RWPE2 (cell line): ENCODE measurements around the gene TRIM22.

Experiments
- ATAC-seq: fragments of 200-7000 bp; cut with Tn5 transposase; 3 replicates; pipeline ENCODE4 v1.9.1; 2021; ENCODE audit warnings: low read depth
- DNase-seq: peaks from one replicate; pipeline ENCODE4 v3.0.0-alpha.2; 2020; ENCODE audit warnings: low spot score
- H3K27ac ChIP-seq: fragments of 450-650 bp; 2 replicates; pipeline ENCODE4 v1.5.1; 2017; ENCODE audit warnings: mild to moderate bottlenecking; ENCODE audit not compliant: poor library complexity, severe bottlenecking
- H3K27me3 ChIP-seq: fragments of 250-450 bp; sonication (Bioruptor Pico); 2 replicates; pipeline ENCODE4 v1.5.1; 2021; ENCODE audit warnings: mild to moderate bottlenecking, moderate library complexity; ENCODE audit not compliant: insufficient read depth, poor library complexity, severe bottlenecking
- H3K36me3 ChIP-seq: fragments of 250-450 bp; sonication (Bioruptor Pico); 2 replicates; pipeline ENCODE4 v1.5.1; 2020; ENCODE audit warnings: low read depth, mild to moderate bottlenecking, moderate library complexity
- H3K4me1 ChIP-seq: fragments of 250-450 bp; sonication (Bioruptor Pico); 2 replicates; pipeline ENCODE4 v1.5.1; 2021; ENCODE audit warnings: mild to moderate bottlenecking, moderate library complexity; ENCODE audit not compliant: insufficient read depth, poor library complexity, severe bottlenecking
- H3K4me3 ChIP-seq: fragments of 250-450 bp; sonication (Bioruptor Pico); 2 replicates; pipeline ENCODE4 v1.5.1; 2021; ENCODE audit warnings: mild to moderate bottlenecking, moderate library complexity; ENCODE audit not compliant: severe bottlenecking
- H3K9me3 ChIP-seq: fragments of 250-450 bp; sonication (Bioruptor Pico); 2 replicates; pipeline ENCODE4 v1.5.1; 2021; ENCODE audit warnings: mild to moderate bottlenecking, moderate library complexity; ENCODE audit not compliant: severe bottlenecking
- CTCF ChIP-seq: fragments of 450-650 bp; IDR thresholded peaks from one replicate; pipeline ENCODE4 v1.5.1; 2017; ENCODE audit warnings: mild to moderate bottlenecking, moderate library complexity; ENCODE audit not compliant: poor library complexity, severe bottlenecking

TRIM22 gene

DNA sequence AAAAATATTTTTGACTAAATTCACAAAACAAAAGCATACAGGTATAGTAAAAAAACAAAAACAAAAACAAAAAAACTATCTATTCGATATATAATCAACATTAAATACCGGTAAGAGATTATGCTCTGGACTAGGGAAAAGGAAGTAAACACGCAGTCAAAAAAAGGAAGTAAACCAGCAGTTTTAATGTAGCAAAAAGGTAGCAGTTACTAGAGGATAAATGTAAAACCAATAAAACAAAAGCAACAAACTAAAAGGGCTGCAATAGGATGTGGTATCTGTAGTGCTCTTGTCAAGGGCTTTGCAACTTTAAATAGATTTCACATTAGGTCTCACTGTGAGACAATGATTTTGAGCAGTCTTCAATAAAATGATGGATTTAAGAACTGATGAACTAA, 2.4 kb downstream of the TRIM22 start:
- Histone ChIP-seq H3K36me3 (no peaks in the 10 kb centered on the region), H3K27ac (no peak overlapping the region), H3K9me3 (no peaks in the 10 kb centered on the region), H3K27me3 (no peaks in the 10 kb centered on the region), H3K4me1 (peaks cover 15% of the 10 kb centered on the region), H3K4me3 (no peak overlapping the region)
- ATAC-seq, result no peak
- TF ChIP-seq CTCF, result no peak
- DNase-seq, result no peak

GRCh38 chr11:5694642-5695041, 5.1 kb downstream of the TRIM22 start:
- no peak for TF ChIP-seq CTCF
- H3K4me1 ChIP-seq, result peaks cover 11% of the 10 kb centered on the region

DNA sequence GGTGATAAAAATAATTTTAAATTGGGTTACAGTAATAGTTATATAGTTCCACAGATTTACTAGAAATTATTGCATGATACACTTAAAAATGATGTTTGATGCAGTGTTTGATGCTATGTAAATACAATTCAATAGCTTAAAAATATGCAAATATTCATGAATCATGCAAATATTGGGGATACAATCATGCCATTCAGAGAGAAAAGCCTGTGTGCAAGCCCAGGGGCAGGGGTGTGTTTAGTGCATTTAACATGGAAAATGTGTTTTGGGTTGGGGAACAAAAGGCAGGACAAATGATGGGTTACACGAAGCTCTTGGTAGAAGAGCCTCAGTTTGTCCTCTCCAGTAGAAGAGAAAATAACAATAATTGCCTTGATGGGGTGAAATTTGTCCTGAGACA, 6.0 kb downstream of the TRIM22 start:
- no peak for DNase-seq
- no peaks in the 10 kb centered on the region for H3K36me3 ChIP-seq
- H3K27ac ChIP-seq, result no peak overlapping the region
- TF ChIP-seq CTCF, result no peak
- ATAC-seq, result no peak
- H3K9me3 ChIP-seq, result no peaks in the 10 kb centered on the region
- H3K27me3 ChIP-seq, result no peaks in the 10 kb centered on the region
- H3K4me1 ChIP-seq, result peaks cover 4% of the 10 kb centered on the region
- H3K4me3 ChIP-seq, result no peak overlapping the region

More at GRCh38 chr11:5694642-5695041, 5.1 kb downstream of the TRIM22 start:
- no peak overlapping the region for H3K4me3 ChIP-seq
- DNase-seq, result no peak
- no peaks in the 10 kb centered on the region for H3K27me3 ChIP-seq
- ATAC-seq, result no peak
- H3K9me3 ChIP-seq, result no peaks in the 10 kb centered on the region
- H3K36me3 ChIP-seq, result no peaks in the 10 kb centered on the region
- no peak overlapping the region for H3K27ac ChIP-seq

- Histone ChIP-seq H3K27me3 (no peaks in the 10 kb centered on the region), H3K4me3 (no peak overlapping the region), H3K36me3 (no peaks in the 10 kb centered on the region), H3K27ac (no peak overlapping the region), H3K9me3 (no peaks in the 10 kb centered on the region), H3K4me1 (no peaks in the 10 kb centered on the region)
- ATAC-seq, result no peak
- no peak for DNase-seq
- no peak for TF ChIP-seq CTCF
These were observed 6.6 kb downstream of the TRIM22 start for GRCh38 chr11:5696210-5696609.

DNA sequence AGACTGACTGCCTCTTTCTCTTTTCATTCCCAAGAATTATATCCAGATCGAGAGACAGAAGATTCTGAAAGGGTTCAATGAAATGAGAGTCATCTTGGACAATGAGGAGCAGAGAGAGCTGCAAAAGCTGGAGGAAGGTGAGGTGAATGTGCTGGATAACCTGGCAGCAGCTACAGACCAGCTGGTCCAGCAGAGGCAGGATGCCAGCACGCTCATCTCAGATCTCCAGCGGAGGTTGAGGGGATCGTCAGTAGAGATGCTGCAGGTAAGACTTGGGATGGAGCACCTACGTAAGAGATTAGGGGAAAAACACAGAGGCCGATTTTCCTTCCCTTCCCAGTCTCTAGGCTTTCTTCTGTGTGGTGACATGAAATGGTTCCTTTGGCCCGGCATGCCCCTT, 8.7 kb downstream of the TRIM22 start:
- DNase-seq (no peak), ATAC-seq (no peak)
- H3K27ac ChIP-seq, result no peak overlapping the region
- H3K4me3 ChIP-seq, result no peak overlapping the region
- H3K27me3 ChIP-seq, result no peaks in the 10 kb centered on the region
- H3K9me3 ChIP-seq, result no peaks in the 10 kb centered on the region
- no peaks in the 10 kb centered on the region for H3K36me3 ChIP-seq
- no peak for TF ChIP-seq CTCF
- H3K4me1 ChIP-seq, result no peaks in the 10 kb centered on the region
